Activated CD8-positive, alpha-beta T cell treated with anti-CD3 and anti-CD28 coated beads for 36 hours (primary cell): ENCODE data around the gene RBFOX2. TPM values are rescaled to one million over a fixed set of nuclear protein-coding genes. Genes with fewer than 3 reads are reported as not detected.

Source experiments
- ATAC-seq: fragments of 200-7000 bp; cut with Tn5 transposase; one replicate; pipeline ENCODE4 v1.10.0; 2021; ENCODE audit warnings: mild to moderate bottlenecking, moderate library complexity
- CTCF ChIA-PET: fragments of 350-600 bp; sonication (Branson Sonifier 250); formaldehyde crosslinking; loops from one replicate; lab custom pipeline; 2021; ENCODE audit warnings: antibody characterized with exemption; lab: Charles Lee
- POLR2A ChIA-PET: fragments of 350-600 bp; sonication (Branson Sonifier 250); formaldehyde crosslinking; loops from one replicate; lab custom pipeline; 2021; ENCODE audit warnings: antibody characterized with exemption; lab: Charles Lee
- DNase-seq: peaks from one replicate; pipeline ENCODE4 v3.0.0-alpha.2; 2020
- H3K27ac Mint-ChIP-seq: one replicate; pipeline ENCODE4 v1.8.0; 2021; ENCODE audit warnings: mild to moderate bottlenecking, mixed read lengths
- H3K27me3 Mint-ChIP-seq: one replicate; pipeline ENCODE4 v1.8.0; 2021; ENCODE audit warnings: mixed read lengths
- H3K36me3 Mint-ChIP-seq: one replicate; pipeline ENCODE4 v1.8.0; 2021; ENCODE audit warnings: low read depth, mixed read lengths
- H3K4me1 Mint-ChIP-seq: one replicate; pipeline ENCODE4 v1.8.0; 2021; ENCODE audit warnings: low read depth, mixed read lengths
- H3K4me3 Mint-ChIP-seq: one replicate; pipeline ENCODE4 v1.8.0; 2021; ENCODE audit warnings: mild to moderate bottlenecking, moderate library complexity, mixed read lengths
- H3K9me3 Mint-ChIP-seq: one replicate; pipeline ENCODE4 v1.8.0; 2021; ENCODE audit warnings: mixed read lengths
- CTCF ChIP-seq: fragments of 200-600 bp; IDR thresholded peaks from one replicate; pipeline ENCODE4 v1.8.0; 2022; ENCODE audit warnings: antibody characterized with exemption, mild to moderate bottlenecking
- intact Hi-C: fragments of 100-400 bp; cut with micrococcal nuclease; formaldehyde crosslinking; loops from one replicate; pipeline ENCODE4 v1.10.0; 2022
- total RNA-seq, 2 experiments: library from RNA; stranded (reverse); gene quantifications; one replicate each; pipeline ENCODE4 v1.2.3, GENCODE V29; 2021

The RBFOX2 gene
- total RNA-seq, 2 experiments from 2014 or later: 3.1 to 3.3 TPM

GRCh38 chr22:35736166-35736565 is 292.5 kb downstream of the RBFOX2 start:
- H3K36me3 Mint-ChIP-seq: no peaks in the 10 kb centered on the region
- CTCF ChIA-PET: no interaction called here

GRCh38 chr22:35735542-35735941 is 293.1 kb downstream of the RBFOX2 start:
- no peaks in the 10 kb centered on the region for H3K4me1 Mint-ChIP-seq
- intact Hi-C loops: no loop called here
- no peak overlapping the region for H3K4me3 Mint-ChIP-seq
- ATAC-seq (no peak), DNase-seq (no peak)
- H3K27me3 Mint-ChIP-seq: no peaks in the 10 kb centered on the region
- no peak for TF ChIP-seq CTCF
- POLR2A ChIA-PET: no interaction called here
- H3K36me3 Mint-ChIP-seq: no peaks in the 10 kb centered on the region
- no peaks in the 10 kb centered on the region for H3K9me3 Mint-ChIP-seq
- H3K27ac Mint-ChIP-seq: no peak overlapping the region
- CTCF ChIA-PET: no interaction called here

More at GRCh38 chr22:35736166-35736565, 292.5 kb downstream of the RBFOX2 start:
- TF ChIP-seq CTCF: no peak
- Mint-ChIP-seq H3K9me3 (no peaks in the 10 kb centered on the region), H3K4me1 (no peaks in the 10 kb centered on the region), H3K27me3 (no peaks in the 10 kb centered on the region), H3K4me3 (no peak overlapping the region), H3K27ac (no peak overlapping the region)
- DNase-seq (no peak), ATAC-seq (no peak)
- POLR2A ChIA-PET: no interaction called here
- intact Hi-C loops: no loop called here

GRCh38 chr22:35734517-35734827 is 294.2 kb downstream of the RBFOX2 start:
- ChIA-PET CTCF (interaction anchor here (1.1 kb wide), 1 partner anchor 13 kb away, joined by 3 read pairs; no protein-coding TSS in a partner anchor), POLR2A (no interaction called here)
- intact Hi-C loops: no loop called here
- H3K4me3 Mint-ChIP-seq: no peak overlapping the region
- DNase-seq (no peak), ATAC-seq (no peak)
- no peak for TF ChIP-seq CTCF
- no peaks in the 10 kb centered on the region for H3K9me3 Mint-ChIP-seq
- no peaks in the 10 kb centered on the region for H3K27me3 Mint-ChIP-seq
- no peak overlapping the region for H3K27ac Mint-ChIP-seq
- no peaks in the 10 kb centered on the region for H3K36me3 Mint-ChIP-seq
- H3K4me1 Mint-ChIP-seq: no peaks in the 10 kb centered on the region

- DNase-seq: no peak
These were observed 294.7 kb downstream of the RBFOX2 start for GRCh38 chr22:35733791-35734516.

More at GRCh38 chr22:35733791-35734516, 294.7 kb downstream of the RBFOX2 start:
- Mint-ChIP-seq H3K4me1 (no peaks in the 10 kb centered on the region), H3K27ac (no peak overlapping the region), H3K36me3 (no peaks in the 10 kb centered on the region), H3K9me3 (no peaks in the 10 kb centered on the region), H3K27me3 (no peaks in the 10 kb centered on the region), H3K4me3 (no peak overlapping the region)
- ChIA-PET CTCF (interaction anchor here (1.1 kb wide), 1 partner anchor 12 kb away, joined by 3 read pairs; no protein-coding TSS in a partner anchor), POLR2A (no interaction called here)
- TF ChIP-seq CTCF: no peak
- ATAC-seq: no peak
- intact Hi-C loops: no loop called here
